GM12878 (cell line): ENCODE data around the gene SYT8. TPM values are rescaled to one million over a fixed set of nuclear protein-coding genes. Genes with fewer than 3 reads are reported as not detected.

Source experiments
- BCL11A ChIP-seq: IDR thresholded peaks from 2 replicates; pipeline ENCODE4 v1.6.1; 2011; ENCODE audit warnings: low read depth, low read length
- CEBPB ChIP-seq, 2 experiments: fragments of 150-350 bp in 1 of 2; IDR thresholded peaks; 2 replicates each; pipeline ENCODE4 v1.6.1; 2012 to 2014; ENCODE audit warnings: low read depth in 2 of 2, low read length in 2 of 2, borderline replicate concordance in 1 of 2, inconsistent platforms in 1 of 2
- CUX1 ChIP-seq: IDR thresholded peaks from 2 replicates; pipeline ENCODE4 v1.6.1; 2012; ENCODE audit warnings: improper control_type of control experiment, low read depth, low read length; ENCODE audit not compliant: insufficient replicate concordance
- E4F1 ChIP-seq: fragments of 450-650 bp; IDR thresholded peaks from 2 replicates; pipeline ENCODE4 v1.6.1; 2018; ENCODE audit warnings: borderline replicate concordance, mild to moderate bottlenecking; ENCODE audit not compliant: partially characterized antibody
- EED ChIP-seq: sonication (generic); IDR thresholded peaks from 2 replicates; pipeline ENCODE4 v1.6.1; 2016; ENCODE audit warnings: antibody characterized with exemption, low read depth
- ELK1 ChIP-seq: IDR thresholded peaks from 2 replicates; pipeline ENCODE4 v1.6.1; 2012; ENCODE audit warnings: low read depth, low read length, improper control_type of control experiment
- FOS ChIP-seq: IDR thresholded peaks from 3 replicates; pipeline ENCODE4 v1.6.1; 2011; ENCODE audit warnings: borderline replicate concordance; ENCODE audit not compliant: insufficient read length; ENCODE audit errors: extremely low read depth
- HDAC6 ChIP-seq: fragments of 200-600 bp; sonication (generic); IDR thresholded peaks from one replicate; pipeline ENCODE4 v1.8.0; 2017; ENCODE audit warnings: antibody characterized with exemption; ENCODE audit not compliant: unreplicated experiment
- JUNB ChIP-seq: IDR thresholded peaks from 2 replicates; pipeline ENCODE4 v1.6.1; 2016; ENCODE audit warnings: antibody characterized with exemption, mild to moderate bottlenecking
- MTA2 ChIP-seq: fragments of 450-650 bp; IDR thresholded peaks from 2 replicates; pipeline ENCODE4 v1.6.1; 2016; ENCODE audit warnings: low read depth, mild to moderate bottlenecking, moderate library complexity
- RCOR1 ChIP-seq: conservative IDR thresholded peaks from 2 replicates; pipeline ENCODE4 v1.6.1; 2012; ENCODE audit warnings: low read depth, low read length, improper control_type of control experiment
- SRF ChIP-seq, 2 experiments: IDR thresholded peaks; 2 replicates each; pipeline ENCODE4 v1.6.1; 2011; ENCODE audit warnings: low read depth in 2 of 2, low read length in 2 of 2, mild to moderate bottlenecking in 1 of 2, moderate library complexity in 1 of 2
- TBL1XR1 ChIP-seq: IDR thresholded peaks from 2 replicates; pipeline ENCODE4 v1.6.1; 2012; ENCODE audit warnings: low read depth, low read length, improper control_type of control experiment
- TCF12 ChIP-seq: IDR thresholded peaks from 2 replicates; pipeline ENCODE4 v1.6.1; 2011; ENCODE audit warnings: low read depth, mild to moderate bottlenecking, low read length
- TCF3 ChIP-seq: IDR thresholded peaks from 2 replicates; pipeline ENCODE4 v1.6.1; 2012; ENCODE audit warnings: low read depth, mild to moderate bottlenecking, low read length, borderline replicate concordance; ENCODE audit not compliant: insufficient read depth
- ZBED1 ChIP-seq: IDR thresholded peaks from 2 replicates; pipeline ENCODE4 v1.6.1; 2016; ENCODE audit warnings: borderline replicate concordance
- ZNF217 ChIP-seq: fragments of 450-650 bp; IDR thresholded peaks from 2 replicates; pipeline ENCODE4 v1.6.1; 2017; ENCODE audit warnings: antibody characterized with exemption, mild to moderate bottlenecking
- ZNF687 ChIP-seq: fragments of 450-650 bp; IDR thresholded peaks from 2 replicates; pipeline ENCODE4 v1.6.1; 2017; ENCODE audit warnings: mild to moderate bottlenecking, moderate library complexity
- polyA plus RNA-seq, 11 experiments: library from polyadenylated mRNA; depleted of rRNA in 4 of 11; unstranded in 6 of 11; stranded (reverse) in 5 of 11; fragments of >200 nt; fragmentation: Nextera tagmentation in 4 of 11; fragmentation: Illumina TruSeq in 1 of 11; extraction: Ambion mirVana in 4 of 11; extraction: Trizol in 1 of 11; gene quantifications; 1 replicate in 1 of 11; 2 replicates in 10 of 11; pipeline versions ENCODE4 v1.2.1 to v1.2.3, GENCODE V29; 2011 to 2016; ENCODE audit warnings: inconsistent platforms in 2 of 11, missing spikeins in 2 of 11, low read depth in 1 of 11
- total RNA-seq, 4 experiments: library from RNA; depleted of rRNA in 3 of 4; stranded (reverse); fragments of >200 nt in 3 of 4; fragmentation: Illumina TruSeq in 1 of 4; extraction: Trizol in 1 of 4; gene quantifications; 2 replicates each; pipeline versions ENCODE4 v1.2.1 to v1.2.3, GENCODE V29; 2013 to 2021

SYT8 gene
- total and polyA plus RNA-seq, 10 of the 15 experiments (the other 5 are each of a cell fraction or from before 2014, with no cell fraction given), result 0.44 TPM; not detected in 9

GRCh38 chr11:1852877-1853276 lies 18.1 kb downstream of the SYT8 start, which contains the start of gene LSP1 (continued):
- TF ChIP-seq TCF3, result peak; percentile 95
- peak; percentile 98 for TF ChIP-seq TCF12
- no peak for TF ChIP-seq E4F1
- TF ChIP-seq ZNF687, result no peak; the same call in 1 of the 2 replicates
- TF ChIP-seq SRF (IDR thresholded peaks at IDR 0.05; ENCODE audit: low read depth in 2 of 2, low read length in 2 of 2), result peak in 1 of 2 experiments; percentile 83; a peak in 2 of 4 replicates
- peak; percentile 56; the same call in 1 of the 2 replicates for TF ChIP-seq JUNB
- peak; percentile 90; the same call in 1 of the 2 replicates for TF ChIP-seq RCOR1
- TF ChIP-seq BCL11A, result peak; percentile 98
- peak; percentile 71; the same call in 1 of the 2 replicates for TF ChIP-seq ELK1
- TF ChIP-seq CUX1, result no peak
- TF ChIP-seq CEBPB (IDR thresholded peaks at IDR 0.05; ENCODE audit: borderline replicate concordance in 1 of 2, low read depth in 2 of 2, low read length in 2 of 2), result peak in 1 of 2 experiments; percentile 3; a peak in 1 of 4 replicates
- peak; percentile 85; the same call in 1 of the 2 replicates for TF ChIP-seq ZBED1
- peak; percentile 99 for TF ChIP-seq TBL1XR1
- TF ChIP-seq FOS, result no peak
- peak; percentile 90 for TF ChIP-seq MTA2
- TF ChIP-seq HDAC6, result no peak
- no peak for TF ChIP-seq ZNF217
- peak; percentile 99 for TF ChIP-seq EED
